HG03432 (cell line): ENCODE results near the gene MSH6.

Experiments
- ATAC-seq: cut with Tn5 transposase; IDR thresholded peaks from one replicate; pipeline ENCODE4 v1.9.1; 2021; ENCODE audit warnings: mild to moderate bottlenecking, moderate library complexity; ENCODE audit not compliant: unreplicated experiment

Gene MSH6

DNA sequence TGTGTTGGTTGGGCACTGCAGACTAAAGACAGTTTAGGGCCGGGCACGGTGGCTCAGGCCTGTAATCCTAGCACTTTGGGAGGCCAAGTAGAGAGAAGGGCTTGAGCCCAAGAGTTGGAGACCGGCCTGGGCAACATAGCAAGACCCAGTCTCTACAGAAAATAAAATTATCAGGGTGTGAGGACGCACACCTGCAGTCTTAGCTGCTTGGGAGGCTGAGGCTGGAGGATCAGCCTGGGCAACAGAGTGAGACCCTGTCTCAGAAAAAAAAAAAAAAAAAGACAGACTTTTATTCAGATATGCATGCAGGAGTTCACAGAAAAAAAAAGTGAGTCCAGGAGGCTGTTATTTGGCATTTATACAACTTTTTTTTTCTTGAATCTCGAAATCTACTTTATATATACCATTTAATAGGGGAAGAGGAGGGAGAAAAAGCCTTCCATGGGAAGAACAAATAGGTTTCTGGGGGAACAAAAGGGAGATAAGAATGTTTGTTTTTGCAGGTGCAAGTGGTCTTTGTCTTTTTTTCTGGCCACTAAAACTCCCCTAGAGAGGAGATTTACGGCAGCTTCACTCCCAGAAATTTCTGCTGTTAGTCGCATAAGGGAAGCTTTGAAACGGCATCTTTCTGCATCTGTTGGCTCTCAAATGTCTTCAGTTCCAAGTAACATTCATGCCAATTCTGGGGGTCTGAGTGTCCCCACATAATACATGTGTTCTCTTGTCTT lies 4.1 kb upstream of the MSH6 start:
- no peak for ATAC-seq

DNA sequence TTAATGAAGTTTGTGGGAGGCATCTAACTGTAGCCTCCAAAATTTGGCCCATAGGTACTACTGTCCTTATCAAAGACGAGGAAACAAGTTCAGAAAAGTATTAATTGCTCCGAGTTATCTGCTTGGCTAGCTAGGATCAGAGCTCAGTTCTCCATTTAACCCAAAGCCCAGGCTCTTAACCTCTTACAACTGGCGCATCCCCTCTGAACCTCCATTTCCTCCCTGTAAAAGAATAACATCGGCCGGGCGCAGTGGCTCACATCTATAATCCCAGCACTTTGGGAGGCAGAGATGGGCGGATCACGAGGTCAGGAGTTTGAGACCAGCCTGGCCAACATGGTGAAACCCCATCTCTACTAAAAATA lies 3.5 kb upstream of the MSH6 start:
- no peak for ATAC-seq

DNA sequence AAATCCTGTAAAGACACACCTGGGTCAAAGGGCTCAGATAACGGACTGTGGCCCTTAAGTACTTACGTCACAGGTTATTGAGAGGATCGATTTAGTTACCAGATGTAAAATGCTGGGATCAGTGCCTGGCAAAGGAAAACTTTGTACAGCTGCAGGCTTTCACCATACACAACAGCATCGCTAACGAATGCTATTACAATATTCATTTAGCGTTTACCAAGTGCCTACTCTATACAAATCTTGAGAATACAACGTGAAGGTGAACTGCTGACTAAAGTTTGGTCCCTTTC lies 619 bp upstream of the MSH6 start:
- ATAC-seq, result no peak

DNA sequence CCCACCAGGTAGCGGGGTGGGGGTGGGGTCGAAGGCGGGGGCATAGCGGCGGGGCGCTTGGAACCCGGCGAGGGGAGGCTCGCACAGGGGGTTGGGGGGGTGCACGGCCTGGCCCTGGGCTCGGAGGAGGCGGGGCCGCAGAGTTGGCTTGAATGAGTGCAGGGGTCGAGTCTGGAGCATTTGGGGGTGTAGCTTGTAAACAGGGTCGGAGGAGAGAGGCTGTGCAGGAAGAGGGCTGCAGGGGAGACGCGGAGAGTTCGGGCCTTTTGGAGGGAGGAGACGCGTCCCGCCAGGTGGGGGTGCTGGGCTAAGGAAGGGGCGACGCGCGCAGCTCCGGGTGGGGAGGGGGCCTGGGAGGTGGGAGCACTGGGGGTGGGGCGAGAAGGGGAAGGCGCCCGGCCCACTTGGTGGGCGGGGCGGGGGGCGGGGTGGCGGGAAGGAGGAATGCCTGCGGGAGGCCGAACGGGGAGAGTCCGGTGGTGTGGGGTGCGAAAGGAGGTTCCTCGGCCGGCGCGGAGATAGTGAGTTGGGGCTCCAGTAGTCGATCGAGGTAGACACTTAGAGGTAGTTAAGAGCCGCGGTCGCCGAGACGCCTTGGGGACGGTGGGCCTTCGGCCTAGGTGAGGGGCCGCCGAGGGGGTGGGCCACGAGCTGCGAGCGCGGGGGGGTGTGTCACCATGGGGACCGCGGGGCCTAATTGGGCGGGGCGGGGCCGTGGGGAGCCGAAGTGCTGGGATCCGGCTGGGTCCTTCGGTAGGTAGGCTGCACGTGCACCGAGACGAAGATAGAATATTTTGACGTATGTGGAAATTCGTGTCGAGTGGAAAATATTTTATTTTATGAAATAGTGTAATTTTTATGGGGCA lies 774 bp downstream of the MSH6 start:
- ATAC-seq, result peak; percentile 27

DNA sequence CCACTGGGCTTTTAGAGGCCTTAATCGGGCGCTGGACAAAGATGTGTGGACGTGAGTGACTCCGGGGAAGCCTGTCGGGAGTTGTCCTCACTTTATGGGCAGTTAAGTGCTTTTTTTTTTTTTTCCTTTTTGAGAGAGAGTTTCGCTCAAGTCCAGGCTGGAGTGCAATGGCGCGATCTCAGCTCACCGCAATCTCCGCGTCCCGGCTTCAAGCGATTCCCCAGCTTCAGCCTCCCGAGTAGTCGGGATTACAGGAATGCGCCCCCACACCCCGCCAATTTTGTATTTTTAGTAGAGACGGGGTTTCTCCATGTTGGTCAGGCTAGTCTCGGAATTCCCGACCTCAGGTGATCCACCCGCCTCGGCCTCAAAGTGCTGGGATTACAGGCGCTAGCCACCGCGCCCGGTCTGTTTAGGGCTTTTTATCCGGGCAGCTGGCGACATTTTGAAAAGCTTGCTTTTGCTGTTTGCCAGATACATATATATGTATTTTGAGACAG lies 1.5 kb downstream of the MSH6 start:
- no peak for ATAC-seq

DNA sequence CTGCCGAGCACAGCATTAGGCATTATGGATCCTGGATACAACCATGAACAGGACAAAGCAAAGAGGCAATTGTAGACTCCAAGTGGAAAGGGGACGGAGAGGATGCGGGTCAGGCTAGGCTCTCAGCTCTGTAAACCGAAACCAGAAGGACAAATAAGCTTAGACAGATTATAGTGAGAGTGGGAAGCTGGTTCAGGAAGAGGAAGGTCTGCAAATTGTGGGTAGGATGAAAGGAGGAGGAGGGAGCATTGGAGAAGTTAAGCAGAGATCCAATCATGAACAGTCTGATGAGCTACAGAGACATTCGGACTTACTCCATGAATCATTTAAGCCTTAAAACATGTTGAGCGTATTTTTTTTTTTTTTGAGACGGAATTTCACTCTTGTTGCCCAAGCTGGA lies 3.0 kb downstream of the MSH6 start:
- no peak for ATAC-seq

DNA sequence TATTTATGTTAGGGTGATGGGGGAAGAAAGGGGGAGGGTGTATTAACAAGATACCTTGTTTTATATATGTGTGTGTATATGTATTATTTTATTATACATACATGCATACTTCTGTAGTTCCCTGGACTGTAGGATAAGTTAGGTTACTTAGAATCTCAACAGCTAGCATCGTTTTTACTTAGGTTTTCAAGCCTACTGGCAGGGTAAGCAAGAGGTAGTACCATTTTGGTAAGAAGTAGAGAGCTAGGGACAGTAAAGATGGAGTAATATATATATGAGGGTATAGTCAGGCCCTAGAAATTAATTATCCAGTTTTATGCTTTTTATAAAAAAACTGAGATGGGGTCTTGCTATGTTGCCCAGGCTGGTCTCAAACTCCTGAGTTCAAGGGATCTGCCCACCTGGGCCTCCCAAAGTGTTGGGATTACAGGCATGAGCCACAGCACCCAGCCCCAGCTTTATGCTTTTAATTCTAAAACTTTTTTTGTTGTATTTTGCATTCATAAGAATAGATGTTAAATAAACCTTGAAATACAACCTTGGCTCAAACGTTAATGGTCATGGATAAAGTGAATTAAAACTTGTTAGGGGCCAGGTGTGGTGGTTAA lies 13.2 kb downstream of the MSH6 start:
- no peak for ATAC-seq

DNA sequence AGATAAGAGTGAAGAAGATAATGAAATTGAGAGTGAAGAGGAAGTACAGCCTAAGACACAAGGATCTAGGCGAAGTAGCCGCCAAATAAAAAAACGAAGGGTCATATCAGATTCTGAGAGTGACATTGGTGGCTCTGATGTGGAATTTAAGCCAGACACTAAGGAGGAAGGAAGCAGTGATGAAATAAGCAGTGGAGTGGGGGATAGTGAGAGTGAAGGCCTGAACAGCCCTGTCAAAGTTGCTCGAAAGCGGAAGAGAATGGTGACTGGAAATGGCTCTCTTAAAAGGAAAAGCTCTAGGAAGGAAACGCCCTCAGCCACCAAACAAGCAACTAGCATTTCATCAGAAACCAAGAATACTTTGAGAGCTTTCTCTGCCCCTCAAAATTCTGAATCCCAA lies 15.7 kb downstream of the MSH6 start:
- no peak for ATAC-seq

DNA sequence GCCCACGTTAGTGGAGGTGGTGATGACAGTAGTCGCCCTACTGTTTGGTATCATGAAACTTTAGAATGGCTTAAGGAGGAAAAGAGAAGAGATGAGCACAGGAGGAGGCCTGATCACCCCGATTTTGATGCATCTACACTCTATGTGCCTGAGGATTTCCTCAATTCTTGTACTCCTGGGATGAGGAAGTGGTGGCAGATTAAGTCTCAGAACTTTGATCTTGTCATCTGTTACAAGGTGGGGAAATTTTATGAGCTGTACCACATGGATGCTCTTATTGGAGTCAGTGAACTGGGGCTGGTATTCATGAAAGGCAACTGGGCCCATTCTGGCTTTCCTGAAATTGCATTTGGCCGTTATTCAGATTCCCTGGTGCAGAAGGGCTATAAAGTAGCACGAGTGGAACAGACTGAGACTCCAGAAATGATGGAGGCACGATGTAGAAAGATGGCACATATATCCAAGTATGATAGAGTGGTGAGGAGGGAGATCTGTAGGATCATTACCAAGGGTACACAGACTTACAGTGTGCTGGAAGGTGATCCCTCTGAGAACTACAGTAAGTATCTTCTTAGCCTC lies 16.2 kb downstream of the MSH6 start:
- ATAC-seq, result no peak

DNA sequence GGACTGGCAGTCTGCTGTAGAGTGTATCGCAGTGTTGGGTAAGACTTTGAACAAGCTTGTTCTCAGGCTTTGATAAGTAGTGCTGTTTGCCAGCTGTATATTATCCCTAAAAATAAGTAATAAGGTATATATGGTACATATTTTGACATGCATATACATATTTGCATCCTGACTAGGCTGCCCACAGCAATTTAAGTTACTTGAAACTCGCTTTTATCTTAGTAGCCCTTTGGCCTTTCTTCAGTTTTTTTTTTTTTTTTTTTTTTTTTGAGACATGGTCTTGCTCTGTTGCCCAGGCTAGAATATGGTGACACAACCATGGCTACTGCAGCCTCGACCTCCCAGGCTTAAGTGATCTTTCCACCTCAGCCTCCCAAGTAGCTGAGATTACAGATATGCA lies 18.2 kb downstream of the MSH6 start:
- no peak for ATAC-seq

DNA sequence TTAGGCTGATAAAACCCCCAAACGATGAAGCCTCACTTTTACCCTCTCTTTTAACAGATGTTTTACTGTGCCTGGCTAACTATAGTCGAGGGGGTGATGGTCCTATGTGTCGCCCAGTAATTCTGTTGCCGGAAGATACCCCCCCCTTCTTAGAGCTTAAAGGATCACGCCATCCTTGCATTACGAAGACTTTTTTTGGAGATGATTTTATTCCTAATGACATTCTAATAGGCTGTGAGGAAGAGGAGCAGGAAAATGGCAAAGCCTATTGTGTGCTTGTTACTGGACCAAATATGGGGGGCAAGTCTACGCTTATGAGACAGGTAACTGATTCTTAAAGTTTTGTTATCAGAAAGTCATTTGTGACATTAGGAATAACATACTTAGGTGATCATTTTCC lies 20.4 kb downstream of the MSH6 start:
- no peak for ATAC-seq

DNA sequence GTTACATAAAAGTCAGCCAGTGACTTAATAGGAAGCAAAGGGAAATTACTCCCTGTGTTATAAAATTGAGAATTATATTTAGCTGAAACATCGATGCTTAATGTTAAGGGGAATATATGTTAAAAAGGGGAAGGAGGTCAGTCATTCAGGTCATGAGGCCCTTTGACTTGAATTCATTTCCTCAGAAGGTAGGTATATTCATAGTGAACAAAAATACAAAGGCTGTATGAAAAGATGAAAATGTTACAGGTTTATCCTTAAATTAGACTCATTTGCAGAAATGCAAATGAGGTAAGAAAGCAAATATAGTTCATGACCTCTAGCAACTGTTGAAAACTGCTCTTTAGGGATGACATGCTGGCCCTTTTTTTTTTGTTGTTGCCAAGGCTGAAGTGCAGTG lies 20.8 kb downstream of the MSH6 start:
- no peak for ATAC-seq

DNA sequence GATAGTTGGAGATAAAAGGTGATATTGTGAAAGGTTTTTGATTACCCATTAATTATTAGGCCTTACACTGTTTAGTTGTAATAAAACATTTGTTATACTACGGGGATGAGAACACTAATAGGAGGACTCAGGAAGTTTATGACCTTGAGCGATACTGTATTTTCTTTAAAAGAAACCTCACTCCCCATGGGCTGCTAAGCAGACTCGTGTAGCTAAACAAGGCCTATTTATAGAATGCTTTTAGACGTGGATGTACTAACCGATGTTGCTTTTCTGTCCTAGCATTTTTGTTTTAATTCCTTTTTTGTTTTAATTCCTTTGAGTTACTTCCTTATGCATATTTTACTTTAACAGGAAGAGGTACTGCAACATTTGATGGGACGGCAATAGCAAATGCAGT lies 22.9 kb downstream of the MSH6 start:
- no peak for ATAC-seq

DNA sequence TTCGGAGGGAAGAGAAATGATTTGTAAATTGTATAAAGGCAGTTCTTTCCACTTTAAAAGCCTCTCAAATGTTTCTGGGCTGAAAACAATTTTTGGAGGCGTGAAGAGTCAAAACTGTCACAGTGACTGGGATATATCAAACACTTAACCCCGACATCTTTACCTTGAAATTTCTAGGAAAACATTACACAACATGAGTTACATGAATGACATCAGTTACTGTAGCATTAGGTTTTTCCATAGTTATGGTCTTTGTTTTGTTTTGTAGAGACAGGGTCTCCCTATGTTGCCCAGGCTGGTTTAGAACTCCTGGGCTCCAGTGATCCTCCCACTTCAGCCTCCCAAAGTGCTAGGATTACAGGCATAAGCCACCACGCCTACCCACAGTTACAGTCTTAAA lies 25.7 kb downstream of the MSH6 start:
- ATAC-seq, result no peak

DNA sequence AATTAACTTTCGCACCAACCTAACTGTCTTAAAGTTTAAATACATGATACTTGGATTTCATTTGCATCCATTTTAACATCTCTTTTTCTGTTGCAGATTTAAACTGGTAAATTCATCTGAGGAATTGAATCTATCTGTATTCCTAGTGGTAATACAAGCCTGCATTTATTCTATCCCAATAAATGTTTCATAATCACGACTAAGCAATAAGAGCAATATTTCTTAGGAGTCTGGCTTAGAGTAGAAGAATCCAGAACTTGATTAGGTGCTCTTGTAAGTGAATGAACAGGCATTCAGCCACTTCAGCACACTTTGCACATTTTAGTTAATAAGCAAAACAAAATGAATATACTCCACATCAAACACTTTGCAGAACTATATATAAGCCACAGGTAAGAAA lies 27.0 kb downstream of the MSH6 start:
- ATAC-seq, result no peak

DNA sequence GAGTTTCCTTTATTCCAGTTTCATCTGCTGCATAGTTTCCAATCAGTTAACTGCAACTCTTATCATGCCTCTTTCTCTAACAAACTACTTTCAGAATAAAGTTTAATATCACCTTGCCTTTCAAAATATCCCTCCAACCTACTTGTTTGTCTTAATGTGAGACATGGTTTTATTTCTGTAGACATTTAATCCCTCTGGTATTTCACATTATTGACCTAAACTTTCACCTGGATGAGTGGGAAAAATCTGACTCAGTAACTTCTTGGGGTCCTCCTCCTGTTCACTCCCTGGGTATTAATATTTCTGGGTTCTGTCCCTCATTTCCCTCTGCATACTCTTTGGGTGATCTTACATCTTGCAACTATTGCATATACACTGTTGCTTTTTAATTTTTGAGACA lies 27.9 kb downstream of the MSH6 start:
- ATAC-seq, result no peak

DNA sequence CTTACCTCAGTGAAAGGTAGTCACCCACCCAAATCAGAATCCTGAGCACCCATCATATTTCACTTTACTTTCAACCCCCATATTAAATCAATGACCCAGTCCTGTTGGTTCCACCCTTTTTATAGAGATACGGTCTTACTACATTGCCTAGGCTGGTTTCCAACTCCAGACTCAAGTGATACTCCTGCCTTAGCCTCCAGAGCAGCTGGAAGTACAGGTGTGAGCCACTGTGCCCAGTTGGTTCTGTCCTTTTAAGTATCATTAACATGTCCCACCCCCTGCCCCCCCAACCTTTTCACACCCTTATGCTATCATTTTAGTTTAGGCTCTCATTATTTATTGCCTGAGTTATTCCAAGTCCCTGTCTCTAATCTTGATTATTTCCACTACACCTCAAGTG lies 28.7 kb downstream of the MSH6 start:
- ATAC-seq, result no peak

DNA sequence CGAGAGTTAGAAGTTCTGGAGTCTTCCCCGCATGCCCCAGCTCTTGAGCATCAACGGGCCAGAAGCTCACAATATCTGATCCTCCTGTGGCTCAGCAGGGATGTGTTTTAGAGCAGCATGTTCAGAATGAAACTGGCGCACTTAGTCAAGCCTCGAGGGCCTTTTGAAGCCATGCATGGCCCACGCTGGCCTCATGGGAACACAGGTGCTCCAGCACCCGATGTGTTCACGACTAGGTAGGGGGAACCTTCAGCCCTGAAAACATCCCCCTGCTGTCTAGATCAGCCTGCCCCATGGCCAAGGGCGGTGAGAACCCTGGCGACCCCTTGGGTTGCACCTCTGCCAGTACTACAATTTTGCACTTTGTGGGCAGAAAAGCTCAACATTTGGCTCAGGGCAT lies 32.8 kb downstream of the MSH6 start:
- peak; percentile 65 for ATAC-seq

DNA sequence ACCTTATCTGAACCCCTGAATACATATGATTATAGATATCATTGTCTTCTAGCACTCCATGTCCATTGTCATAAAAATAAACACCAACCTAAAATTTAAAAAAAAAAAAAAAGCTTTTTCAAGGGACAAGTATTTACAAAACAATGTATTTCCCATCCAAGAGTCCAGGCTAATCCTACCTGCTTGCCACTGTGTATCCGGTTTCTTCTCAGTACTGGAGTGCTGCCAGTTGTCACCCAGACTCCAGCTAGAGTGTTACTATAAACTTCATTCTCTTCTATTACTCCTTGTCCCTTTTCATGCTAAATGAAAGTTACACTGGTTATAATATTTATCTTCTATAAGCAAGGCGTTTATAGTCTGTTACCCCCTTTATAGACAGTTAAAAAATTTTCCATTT lies 35.8 kb downstream of the MSH6 start:
- no peak for ATAC-seq

DNA sequence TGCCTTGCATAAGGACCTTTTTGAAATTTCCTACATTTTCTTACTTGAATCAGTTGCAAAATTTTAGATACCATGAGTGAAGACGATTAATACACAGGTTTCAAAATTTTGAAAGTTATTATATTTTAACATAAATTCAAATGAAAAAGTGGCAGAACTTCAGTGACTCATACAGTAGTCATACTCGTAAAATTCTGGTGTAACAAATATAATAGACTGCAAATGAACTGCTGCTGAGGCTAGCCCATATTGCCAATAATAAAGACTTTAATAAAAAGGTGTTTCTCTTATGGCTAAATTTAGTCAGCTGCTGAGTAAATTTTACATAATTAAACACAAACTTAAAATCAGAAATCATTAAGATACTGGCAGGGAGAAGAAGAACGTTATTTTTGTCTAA lies 36.9 kb downstream of the MSH6 start:
- no peak for ATAC-seq

DNA sequence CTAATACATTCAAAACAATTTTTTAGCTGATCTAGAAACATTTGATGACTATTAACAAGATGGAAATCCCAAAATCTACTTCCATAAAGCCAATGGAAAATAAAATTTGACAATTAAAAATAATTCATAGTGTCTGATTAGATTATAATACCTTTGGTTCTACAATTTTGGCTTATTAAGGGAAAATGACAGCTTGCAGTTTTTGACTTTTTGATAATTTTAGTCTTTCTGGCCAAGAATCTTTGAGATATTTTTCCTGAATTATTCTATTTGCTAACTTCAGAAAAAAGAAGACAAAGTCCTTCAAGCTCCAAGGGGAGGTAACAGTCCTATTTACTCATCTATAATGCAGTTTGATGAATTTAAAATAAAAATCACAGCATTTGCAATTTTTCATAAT lies 39.6 kb downstream of the MSH6 start:
- no peak for ATAC-seq

DNA sequence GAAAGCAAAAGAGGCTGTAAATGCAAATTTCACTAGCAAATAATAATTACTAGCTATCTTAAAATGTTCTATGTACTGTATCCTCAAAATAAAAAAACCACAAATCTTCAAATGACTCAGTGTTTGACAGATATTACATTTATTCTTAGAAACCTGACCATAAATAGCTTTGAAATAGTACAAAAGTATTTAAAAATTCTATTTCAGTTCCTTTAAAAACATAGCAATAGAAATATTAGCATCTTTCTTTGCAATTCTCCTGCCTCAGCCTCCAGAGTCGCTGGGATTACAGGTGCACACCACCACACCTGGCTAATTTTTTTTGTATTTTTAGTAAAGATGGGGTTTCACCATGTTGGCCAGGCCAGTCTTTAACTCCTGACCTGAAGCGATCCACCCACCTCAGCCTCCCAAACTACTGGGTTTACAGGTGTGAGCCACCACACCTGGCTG lies 50.6 kb downstream of the MSH6 start:
- peak; percentile 93 for ATAC-seq
